Stomach (tissue), 4 donors: ENCODE data around the gene QARS1.

Experiments
- EP300 ChIP-seq: sonication (generic); formaldehyde crosslinking; IDR thresholded peaks from one replicate; pipeline ENCODE4 v1.6.1; 2017; ENCODE audit warnings: antibody characterized with exemption
- POLR2AphosphoS5 ChIP-seq, 3 donors: sonication (generic); formaldehyde crosslinking; IDR thresholded peaks; one replicate each; pipeline ENCODE4 v1.6.1; 2016; ENCODE audit warnings: antibody characterized with exemption in 3 of 3
- TF ChIP-seq, protein P1 (sequence below), 7 experiments: fragments of 450-650 bp in 4 of 7; fragments of 200-600 bp in 3 of 7; sonication (generic) in 3 of 7; IDR thresholded peaks; one replicate each; pipeline ENCODE4 v1.5.1; 2016 to 2019; ENCODE audit warnings: antibody characterized with exemption in 7 of 7, control low read depth in 2 of 7, mild to moderate bottlenecking in 1 of 7

DNA sequence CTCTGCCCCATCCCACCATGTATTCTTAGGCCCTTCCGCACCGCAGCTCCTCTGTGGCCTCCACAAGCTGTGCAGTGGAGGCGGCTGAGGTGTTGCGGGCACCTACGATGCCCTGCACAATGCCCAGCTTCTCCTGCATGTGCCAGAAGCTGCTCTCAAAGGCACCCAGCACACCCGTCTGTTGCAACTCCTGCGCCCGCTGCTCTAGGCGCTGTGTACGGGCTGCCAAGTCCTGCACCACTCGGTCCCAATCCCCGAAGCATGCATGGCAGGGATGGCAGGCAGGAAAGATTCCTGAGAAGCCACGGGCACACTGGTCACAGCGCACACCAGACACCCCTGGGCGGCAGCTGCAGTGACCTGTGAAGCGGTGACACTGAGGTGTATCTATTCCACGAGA lies 19.1 kb upstream of the QARS1 start:
- no peak for TF ChIP-seq POLR2AphosphoS5 (IDR thresholded peaks at IDR 0.05)
- TF ChIP-seq, protein P1, sequence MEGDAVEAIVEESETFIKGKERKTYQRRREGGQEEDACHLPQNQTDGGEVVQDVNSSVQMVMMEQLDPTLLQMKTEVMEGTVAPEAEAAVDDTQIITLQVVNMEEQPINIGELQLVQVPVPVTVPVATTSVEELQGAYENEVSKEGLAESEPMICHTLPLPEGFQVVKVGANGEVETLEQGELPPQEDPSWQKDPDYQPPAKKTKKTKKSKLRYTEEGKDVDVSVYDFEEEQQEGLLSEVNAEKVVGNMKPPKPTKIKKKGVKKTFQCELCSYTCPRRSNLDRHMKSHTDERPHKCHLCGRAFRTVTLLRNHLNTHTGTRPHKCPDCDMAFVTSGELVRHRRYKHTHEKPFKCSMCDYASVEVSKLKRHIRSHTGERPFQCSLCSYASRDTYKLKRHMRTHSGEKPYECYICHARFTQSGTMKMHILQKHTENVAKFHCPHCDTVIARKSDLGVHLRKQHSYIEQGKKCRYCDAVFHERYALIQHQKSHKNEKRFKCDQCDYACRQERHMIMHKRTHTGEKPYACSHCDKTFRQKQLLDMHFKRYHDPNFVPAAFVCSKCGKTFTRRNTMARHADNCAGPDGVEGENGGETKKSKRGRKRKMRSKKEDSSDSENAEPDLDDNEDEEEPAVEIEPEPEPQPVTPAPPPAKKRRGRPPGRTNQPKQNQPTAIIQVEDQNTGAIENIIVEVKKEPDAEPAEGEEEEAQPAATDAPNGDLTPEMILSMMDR (IDR thresholded peaks at IDR 0.05) = no peak
- no peak for TF ChIP-seq EP300
